Measurements from ENCODE around the gene YEATS4.

YEATS4 gene

GRCh38 chr12:69342421-69342820 lies 17.1 kb upstream of the YEATS4 start:
- DNase-seq = no peak

DNA sequence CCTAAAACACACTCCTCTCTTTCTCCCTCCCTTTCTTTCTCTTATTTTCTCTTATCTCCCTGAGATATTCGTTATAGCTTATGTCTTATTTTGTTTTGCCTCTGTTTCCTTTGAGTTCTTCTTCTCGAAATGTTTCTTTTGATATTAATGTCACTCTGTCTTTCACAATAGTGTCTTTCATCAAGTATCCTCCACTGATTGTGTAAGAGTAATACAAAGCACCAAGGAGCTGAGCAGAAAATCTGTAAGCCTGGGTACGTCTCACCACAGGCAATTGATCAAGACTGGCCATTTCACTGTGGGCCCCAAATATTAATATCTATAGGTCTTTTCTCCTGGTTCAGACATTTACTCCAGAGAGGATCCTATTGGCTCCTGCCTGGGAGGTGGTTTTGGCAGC lies 16.2 kb upstream of the YEATS4 start:
- no peak for DNase-seq

- DNase-seq = no peak
Observed at GRCh38 chr12:69343885-69344612, 15.5 kb upstream of the YEATS4 start.

DNA sequence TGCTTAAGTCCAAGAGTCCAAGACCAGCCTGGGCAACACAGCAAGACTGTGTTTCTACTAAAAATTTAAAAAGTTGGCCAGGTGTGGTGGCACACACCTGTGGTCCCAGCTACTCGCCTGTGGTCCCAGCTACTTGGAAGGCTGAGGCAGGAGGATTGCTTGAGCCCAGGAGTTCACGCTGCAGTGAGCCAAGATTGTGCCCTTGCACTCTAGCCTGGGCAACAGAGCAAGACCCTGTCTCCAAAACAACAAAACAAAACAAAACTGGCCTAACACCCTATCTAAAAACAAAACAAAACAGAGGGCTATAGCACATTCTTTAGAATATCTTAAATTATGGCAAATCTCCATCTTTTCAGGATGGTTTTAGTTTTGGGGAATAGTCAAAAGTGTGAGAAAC lies 14.5 kb upstream of the YEATS4 start:
- DNase-seq = no peak

GRCh38 chr12:69345742-69346141 lies 13.8 kb upstream of the YEATS4 start:
- no peak for DNase-seq

DNA sequence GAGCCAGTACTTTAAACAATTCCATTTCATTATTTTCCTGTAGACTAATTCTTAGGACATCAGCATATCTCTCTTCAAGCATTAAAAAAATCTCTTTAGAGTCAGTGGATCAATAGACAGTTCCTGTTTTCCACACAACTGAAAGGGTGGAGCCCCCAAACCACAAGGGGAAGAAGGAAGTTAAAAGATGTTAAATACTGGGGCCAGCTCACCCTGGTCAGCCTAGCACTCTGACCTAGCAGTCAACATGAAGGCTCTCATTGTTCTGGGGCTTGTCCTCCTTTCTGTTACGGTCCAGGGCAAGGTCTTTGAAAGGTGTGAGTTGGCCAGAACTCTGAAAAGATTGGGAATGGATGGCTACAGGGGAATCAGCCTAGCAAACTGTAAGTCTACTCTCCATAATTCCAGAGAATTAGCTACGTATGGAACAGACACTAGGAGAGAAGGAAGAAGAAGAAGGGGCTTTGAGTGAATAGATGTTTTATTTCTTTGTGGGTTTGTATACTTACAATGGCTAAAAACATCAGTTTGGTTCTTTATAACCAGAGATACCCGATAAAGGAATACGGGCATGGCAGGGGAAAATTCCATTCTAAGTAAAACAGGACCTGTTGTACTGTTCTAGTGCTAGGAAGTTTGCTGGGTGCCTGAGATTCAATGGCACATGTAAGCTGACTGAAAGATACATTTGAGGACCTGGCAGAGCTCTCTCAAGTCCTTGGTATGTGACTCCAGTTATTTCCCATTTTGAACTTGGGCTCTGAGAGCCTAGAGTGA lies 11.2 kb upstream of the YEATS4 start, which contains the start of gene LYZ:
TSS of gene LYZ (plus strand) at position 220 of the 777 bp plus-strand sequence. CDS start at position 248, 28 bp downstream.
- no peak for DNase-seq

DNA sequence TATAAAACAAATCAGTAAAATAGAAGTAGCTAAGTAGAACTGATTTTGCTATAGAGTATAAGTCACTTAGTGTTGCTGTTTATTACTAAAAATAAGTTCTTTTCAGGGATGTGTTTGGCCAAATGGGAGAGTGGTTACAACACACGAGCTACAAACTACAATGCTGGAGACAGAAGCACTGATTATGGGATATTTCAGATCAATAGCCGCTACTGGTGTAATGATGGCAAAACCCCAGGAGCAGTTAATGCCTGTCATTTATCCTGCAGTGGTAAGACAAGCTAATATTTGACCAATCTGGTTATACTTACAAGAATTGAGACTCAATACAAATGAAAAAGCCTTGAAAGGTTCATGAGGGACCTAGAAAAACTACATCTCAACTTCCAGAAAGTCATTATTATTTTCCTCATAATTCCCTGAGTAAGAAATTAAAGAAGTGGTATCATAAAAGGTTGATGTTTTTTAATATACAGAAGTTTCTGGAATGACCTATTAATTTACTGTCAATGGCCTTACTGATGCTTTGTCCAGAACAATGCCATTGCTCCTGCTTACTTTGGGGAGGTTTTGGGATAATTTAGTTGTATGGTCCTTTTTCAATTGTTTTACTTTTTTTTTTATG lies 9.4 kb upstream of the YEATS4 start:
- DNase-seq = no peak

- DNase-seq = no peak
Observed at GRCh38 chr12:69350777-69351176, 8.8 kb upstream of the YEATS4 start.

DNA sequence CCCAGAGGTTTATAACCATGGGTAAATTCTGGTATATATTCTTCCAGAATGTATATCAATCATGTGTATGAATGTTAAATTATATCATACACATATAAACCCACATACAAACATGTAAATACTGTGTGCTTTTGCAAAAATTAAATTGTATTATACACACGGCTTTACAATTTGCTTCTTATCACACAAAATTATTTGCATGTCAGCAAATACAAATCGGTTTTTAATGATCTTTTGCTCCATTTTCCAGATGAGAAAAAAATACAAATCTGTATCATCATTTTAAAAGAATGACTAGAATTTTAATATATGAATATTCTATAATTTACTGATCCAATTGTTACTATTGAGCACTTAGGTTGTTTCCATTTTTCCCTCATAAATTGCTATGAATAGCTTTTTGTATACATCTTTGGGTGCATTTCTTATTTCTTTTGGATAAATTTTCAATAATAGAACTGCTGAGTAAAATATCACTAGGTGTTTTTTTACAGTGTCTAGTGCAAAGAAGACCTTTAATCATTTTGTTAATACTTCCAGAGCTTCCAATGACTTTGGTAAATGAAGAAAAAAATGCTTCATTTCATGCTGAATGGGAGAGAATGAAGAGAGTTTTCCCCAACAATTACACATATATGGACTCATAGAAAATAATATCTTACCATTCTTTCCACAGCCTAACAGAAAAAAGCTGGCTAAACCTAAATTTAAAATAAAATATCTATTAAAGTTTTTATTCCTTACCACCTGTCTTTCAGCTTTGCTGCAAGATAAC lies 7.9 kb upstream of the YEATS4 start:
- DNase-seq = no peak

DNA sequence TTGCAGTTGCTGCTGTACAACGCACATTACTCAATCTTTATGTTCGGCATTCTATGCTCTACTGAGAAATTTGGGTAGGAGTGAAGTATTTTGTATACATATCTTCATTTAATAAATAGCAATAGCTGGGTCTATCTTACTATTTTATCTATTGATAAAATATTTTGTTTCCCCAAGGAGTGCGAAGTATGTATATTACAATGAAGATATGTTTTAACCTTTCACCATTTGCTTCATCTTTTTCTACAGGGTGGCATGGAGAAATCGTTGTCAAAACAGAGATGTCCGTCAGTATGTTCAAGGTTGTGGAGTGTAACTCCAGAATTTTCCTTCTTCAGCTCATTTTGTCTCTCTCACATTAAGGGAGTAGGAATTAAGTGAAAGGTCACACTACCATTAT lies 6.6 kb upstream of the YEATS4 start:
- DNase-seq = no peak

GRCh38 chr12:69354172-69354555 lies 5.4 kb upstream of the YEATS4 start:
- no peak for DNase-seq

DNA sequence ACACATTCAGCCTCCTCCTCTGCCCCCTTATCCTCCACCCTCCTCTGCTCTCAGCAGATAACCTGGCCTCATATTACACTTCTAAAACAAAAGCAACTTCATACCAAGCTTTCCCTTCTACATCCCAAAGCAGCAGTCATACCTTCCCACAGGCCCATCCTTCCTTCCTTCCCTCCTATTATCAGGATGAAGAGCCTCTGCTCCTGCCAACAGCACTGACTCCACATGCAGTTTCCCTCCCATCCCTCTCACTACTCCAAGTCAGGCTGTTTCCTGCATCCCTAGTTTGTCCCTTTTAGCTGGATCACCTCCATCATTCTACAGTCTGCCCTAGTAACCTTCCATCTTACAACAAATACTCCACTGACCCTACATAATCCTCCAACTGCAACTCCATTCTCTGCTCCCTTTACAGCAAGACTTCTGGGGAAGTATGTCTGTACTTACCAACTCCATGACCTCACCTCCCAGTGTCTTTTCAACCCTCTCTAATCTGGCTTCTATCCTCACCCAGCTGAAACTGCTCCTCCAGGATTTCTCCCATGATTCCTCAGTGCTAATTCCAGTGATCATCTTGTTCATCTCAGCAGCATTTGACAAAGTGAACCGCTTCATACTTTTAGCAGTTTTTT lies 4.9 kb upstream of the YEATS4 start:
- no peak for DNase-seq

DNA sequence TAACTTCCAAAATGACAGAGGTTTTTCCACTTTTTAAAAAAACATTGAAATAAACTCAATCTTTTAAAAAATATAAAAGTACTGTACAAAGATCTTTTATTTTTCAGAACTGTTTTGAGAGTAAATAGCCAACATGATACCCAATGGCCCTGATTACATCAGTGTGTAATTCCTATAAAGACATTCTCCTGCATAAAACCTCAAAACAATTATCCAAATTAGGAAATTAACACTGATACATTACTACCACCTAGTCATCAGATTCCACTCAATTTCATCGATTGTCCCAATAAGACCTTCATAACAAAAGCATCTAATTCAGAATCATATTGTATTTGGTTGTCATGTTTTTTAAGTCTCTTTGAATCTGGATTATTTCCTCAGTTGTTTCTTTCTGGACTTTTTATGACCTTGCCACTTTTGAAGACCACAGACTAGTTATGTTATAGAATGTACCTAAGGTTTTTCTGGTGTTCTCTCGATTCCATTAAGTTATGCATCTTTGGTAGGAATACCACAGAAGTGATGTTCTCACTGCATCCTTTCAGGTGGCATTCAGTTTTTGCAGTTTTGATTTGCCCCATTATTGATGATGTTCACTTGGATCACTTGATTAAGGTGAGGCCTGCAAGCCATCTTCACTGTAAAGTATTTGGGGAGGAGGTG lies 4.0 kb upstream of the YEATS4 start:
- DNase-seq = no peak

GRCh38 chr12:69360348-69360672 lies 767 bp downstream of the YEATS4 start:
- DNase-seq = no peak

DNA sequence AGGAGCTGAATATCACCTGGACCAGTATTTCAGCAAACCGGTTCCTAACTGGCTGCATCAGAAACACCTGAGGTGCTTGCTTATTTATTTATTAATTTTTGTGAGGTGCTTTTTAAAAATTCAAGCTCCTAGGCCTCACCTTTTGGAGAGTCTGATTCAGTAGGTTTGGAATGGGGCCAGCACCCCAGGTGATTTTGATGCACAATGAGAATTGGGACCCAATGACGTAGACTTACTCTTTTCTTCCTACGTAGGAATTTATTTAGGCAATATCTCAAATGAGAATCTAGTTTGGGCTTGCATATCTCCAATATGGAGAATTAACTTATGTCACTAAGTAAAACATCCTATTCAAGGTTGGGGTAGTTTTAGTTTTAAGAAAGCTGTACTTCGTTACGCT lies 7.3 kb downstream of the YEATS4 start:
- DNase-seq = no peak

DNA sequence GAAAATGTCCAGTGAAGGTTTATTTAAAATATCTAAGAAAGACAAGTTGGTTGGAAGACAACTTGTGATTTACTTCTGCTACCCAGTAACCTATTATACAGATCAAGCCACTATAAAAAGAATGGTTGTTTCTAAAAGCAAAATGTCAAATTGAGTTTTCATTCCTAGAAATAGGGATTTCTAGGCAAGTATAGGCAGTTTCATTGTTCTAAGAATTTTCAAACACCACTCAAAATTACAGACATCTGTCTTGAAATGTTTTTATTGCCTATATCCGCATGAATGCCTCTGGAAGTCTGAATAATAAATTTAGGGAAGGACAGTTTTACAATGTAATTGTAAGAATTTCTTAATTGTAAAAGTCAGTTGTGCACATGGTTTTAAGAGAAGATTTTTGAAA lies 8.6 kb downstream of the YEATS4 start:
- no peak for DNase-seq

DNA sequence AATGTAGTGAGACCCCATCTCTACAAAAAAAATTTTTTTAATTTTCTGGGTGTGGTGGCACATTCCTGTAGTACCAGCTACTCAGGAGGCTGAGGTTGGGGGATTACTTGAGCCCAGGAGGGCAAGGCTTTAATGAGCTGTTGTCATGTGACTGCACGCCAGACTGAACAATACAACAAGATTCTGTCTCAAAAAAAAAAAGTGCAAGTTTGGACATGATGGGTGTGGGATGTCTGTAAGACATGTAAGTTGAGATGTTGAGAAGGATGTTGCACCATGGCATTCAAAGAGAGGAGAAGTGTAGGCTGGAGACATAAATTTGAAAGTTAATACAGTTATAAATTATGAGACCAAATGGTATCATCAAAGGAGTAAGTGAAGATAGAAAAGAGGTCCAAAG lies 23.5 kb downstream of the YEATS4 start:
- no peak for DNase-seq

- DNase-seq = no peak
Observed at GRCh38 chr12:69385038-69385437, 25.5 kb downstream of the YEATS4 start.

- no peak for DNase-seq
Observed at GRCh38 chr12:69386921-69387320, 27.4 kb downstream of the YEATS4 start.

DNA sequence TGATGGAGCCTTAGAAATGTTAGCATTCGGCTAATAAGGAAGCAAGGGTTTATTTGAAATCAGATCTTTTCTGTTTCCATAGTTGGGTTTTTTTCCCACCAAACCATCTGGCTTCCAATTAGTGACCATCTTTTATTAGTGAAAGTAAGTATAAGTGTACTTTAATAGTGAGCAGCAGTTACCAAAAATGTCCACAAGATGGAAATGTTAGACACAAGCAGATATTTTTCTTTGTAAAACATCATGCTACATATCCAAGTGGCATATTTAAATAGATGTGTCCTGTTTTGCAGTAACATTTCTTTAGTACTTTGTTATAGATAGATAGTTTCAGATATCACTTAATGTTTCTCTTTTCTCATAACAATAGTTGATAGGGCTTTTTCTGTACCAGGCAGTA lies 28.8 kb downstream of the YEATS4 start:
- DNase-seq = peak; percentile 71

GRCh38 chr12:69389831-69390230 lies 30.3 kb downstream of the YEATS4 start:
- peak; percentile 85 for DNase-seq
